IMR-90 (cell line): Measurements from ENCODE around the gene MYO1A. TPM values are rescaled to one million over a fixed set of nuclear protein-coding genes. Genes with fewer than 3 reads are reported as not detected.

ENCODE experiments used
- ATAC-seq: fragments of 200-7000 bp; cut with Tn5 transposase; 2 replicates; pipeline ENCODE4 v1.9.1; 2020; ENCODE audit warnings: low read depth, mild to moderate bottlenecking, moderate library complexity
- BruUV-seq: library from RNA; stranded (reverse); fragments of 400-500 nt; replicated peaks from 2 replicates; lab custom pipeline; 2021; lab: Mats Ljungman, UMichigan
- CTCF ChIA-PET: fragments of 300-600 bp; formaldehyde crosslinking; extraction: SDS; loops from one replicate; lab custom pipeline; 2021; ENCODE audit warnings: antibody characterized with exemption; lab: Yijun Ruan, JAX
- POLR2A ChIA-PET: fragments of 300-600 bp; sonication (Branson Sonifier 250); formaldehyde crosslinking; loops from one replicate; lab custom pipeline; 2022; ENCODE audit warnings: antibody characterized with exemption; ENCODE audit not compliant: unreplicated experiment; lab: Charles Lee
- DNase-seq: peaks from one replicate; pipeline ENCODE4 v3.0.0; 2013
- H2AFZ ChIP-seq: replicated peaks from 2 replicates; pipeline ENCODE3; 2013; ENCODE audit warnings: low read length, mild to moderate bottlenecking; ENCODE audit not compliant: poor library complexity
- H2AK5ac ChIP-seq: 2 replicates; pipeline ENCODE4 v1.6.1; 2013; ENCODE audit warnings: low read depth, low read length, inconsistent platforms
- H2AK9ac ChIP-seq: replicated peaks from 2 replicates; pipeline ENCODE3; 2013; ENCODE audit warnings: mild to moderate bottlenecking, low read depth, low read length, moderate library complexity; ENCODE audit not compliant: poor library complexity
- H2BK120ac ChIP-seq: 2 replicates; pipeline ENCODE4 v1.6.1; 2013; ENCODE audit warnings: low read depth, low read length, inconsistent platforms
- H2BK15ac ChIP-seq: 3 replicates; pipeline ENCODE4 v1.6.1; 2013; ENCODE audit warnings: low read depth, low read length, inconsistent platforms
- H2BK20ac ChIP-seq: 2 replicates; pipeline ENCODE4 v1.6.1; 2013; ENCODE audit warnings: low read depth, mild to moderate bottlenecking, inconsistent platforms, low read length, moderate library complexity
- H2BK5ac ChIP-seq: 2 replicates; pipeline ENCODE4 v1.6.1; 2013; ENCODE audit warnings: mild to moderate bottlenecking, low read depth, low read length, inconsistent platforms; ENCODE audit not compliant: poor library complexity, severe bottlenecking
- H3K14ac ChIP-seq: replicated peaks from 2 replicates; pipeline ENCODE4 v1.6.1; 2013; ENCODE audit warnings: low read depth, low read length, inconsistent platforms
- H3K18ac ChIP-seq: 2 replicates; pipeline ENCODE4 v1.6.1; 2013; ENCODE audit warnings: low read depth, low read length, control low read depth
- H3K23ac ChIP-seq: 2 replicates; pipeline ENCODE4 v1.6.1; 2013; ENCODE audit warnings: low read depth, low read length, inconsistent platforms
- H3K27ac ChIP-seq: 2 replicates; pipeline ENCODE4 v1.5.1; 2013; ENCODE audit warnings: mild to moderate bottlenecking, control low read depth, low read length; ENCODE audit not compliant: insufficient read depth
- H3K27me3 ChIP-seq: 2 replicates; pipeline ENCODE4 v1.6.1; 2013; ENCODE audit warnings: low read length; ENCODE audit not compliant: control insufficient read depth, insufficient read depth
- H3K36me3 ChIP-seq: 2 replicates; pipeline ENCODE4 v1.6.1; 2013; ENCODE audit warnings: low read length, mixed read lengths; ENCODE audit not compliant: control insufficient read depth, insufficient read depth
- H3K4ac ChIP-seq: 2 replicates; pipeline ENCODE4 v1.6.1; 2013; ENCODE audit warnings: low read depth, low read length, inconsistent platforms
- H3K4me1 ChIP-seq: 2 replicates; pipeline ENCODE4 v1.6.1; 2013; ENCODE audit warnings: low read length, mixed read lengths; ENCODE audit not compliant: control insufficient read depth, insufficient read depth
- H3K4me2 ChIP-seq: 2 replicates; pipeline ENCODE4 v1.6.1; 2013; ENCODE audit warnings: low read depth, mild to moderate bottlenecking, control low read depth, low read length, moderate library complexity
- H3K4me3 ChIP-seq: 2 replicates; pipeline ENCODE4 v1.5.1; 2013; ENCODE audit warnings: low read depth, mild to moderate bottlenecking, control low read depth, low read length, moderate library complexity; ENCODE audit not compliant: insufficient read depth
- H3K56ac ChIP-seq: 2 replicates; pipeline ENCODE4 v1.6.1; 2013; ENCODE audit warnings: low read length, inconsistent platforms; ENCODE audit not compliant: insufficient read depth; ENCODE audit errors: extremely low read depth
- H3K79me1 ChIP-seq, 2 experiments: 2 replicates each; pipeline ENCODE4 v1.6.1; 2013; ENCODE audit warnings: low read length in 2 of 2, inconsistent platforms in 1 of 2, low read depth in 1 of 2
- H3K9ac ChIP-seq: 2 replicates; pipeline ENCODE4 v1.6.1; 2013; ENCODE audit warnings: low read depth, low read length, control low read depth
- H3K9me1 ChIP-seq: 2 replicates; pipeline ENCODE4 v1.6.1; 2013; ENCODE audit warnings: low read length, inconsistent platforms; ENCODE audit not compliant: insufficient read depth
- H3K9me3 ChIP-seq: 2 replicates; pipeline ENCODE4 v1.6.1; 2013; ENCODE audit warnings: low read length; ENCODE audit not compliant: control insufficient read depth, insufficient read depth
- H4K20me1 ChIP-seq: 2 replicates; pipeline ENCODE4 v1.6.1; 2013; ENCODE audit warnings: low read length, inconsistent platforms; ENCODE audit not compliant: insufficient read depth
- H4K5ac ChIP-seq: 2 replicates; pipeline ENCODE4 v1.6.1; 2013; ENCODE audit warnings: mild to moderate bottlenecking, low read depth, low read length, control low read depth
- H4K8ac ChIP-seq, 2 experiments: 2 replicates each; pipeline ENCODE4 v1.6.1; 2013; ENCODE audit warnings: low read depth in 2 of 2, low read length in 2 of 2, control low read depth in 1 of 2, inconsistent platforms in 1 of 2
- H4K91ac ChIP-seq: 2 replicates; pipeline ENCODE4 v1.6.1; 2013; ENCODE audit warnings: low read depth, low read length, inconsistent platforms; ENCODE audit not compliant: insufficient read depth
- BHLHE40 ChIP-seq: fragments of 150-350 bp; IDR thresholded peaks from 2 replicates; pipeline ENCODE4 v1.6.1; 2016; ENCODE audit warnings: mild to moderate bottlenecking, low read depth, low read length
- CEBPB ChIP-seq: IDR thresholded peaks from 2 replicates; pipeline ENCODE4 v1.6.1; 2012; ENCODE audit warnings: low read depth, low read length, improper control_type of control experiment
- CHD1 ChIP-seq: IDR thresholded peaks from 2 replicates; pipeline ENCODE4 v1.6.1; 2012; ENCODE audit warnings: low read depth, low read length, improper control_type of control experiment
- CTCF ChIP-seq: conservative IDR thresholded peaks from 2 replicates; pipeline ENCODE4 v1.5.1; 2012; ENCODE audit warnings: mild to moderate bottlenecking, low read depth, low read length, improper control_type of control experiment
- ELK1 ChIP-seq: fragments of 150-350 bp; IDR thresholded peaks from 2 replicates; pipeline ENCODE4 v1.6.1; 2016; ENCODE audit warnings: low read depth, mild to moderate bottlenecking, low read length, moderate library complexity, borderline replicate concordance
- FOS ChIP-seq: fragments of 150-350 bp; IDR thresholded peaks from 2 replicates; pipeline ENCODE4 v1.6.1; 2016; ENCODE audit warnings: low read depth, low read length
- MAZ ChIP-seq: IDR thresholded peaks from 2 replicates; pipeline ENCODE4 v1.6.1; 2012; ENCODE audit warnings: low read depth, mild to moderate bottlenecking, low read length, improper control_type of control experiment, moderate library complexity, borderline replicate concordance
- MXI1 ChIP-seq: IDR thresholded peaks from 2 replicates; pipeline ENCODE4 v1.6.1; 2012; ENCODE audit warnings: low read depth, mild to moderate bottlenecking, low read length, moderate library complexity, borderline replicate concordance
- NFE2L2 ChIP-seq: fragments of 150-350 bp; IDR thresholded peaks from 2 replicates; pipeline ENCODE4 v1.6.1; 2016; ENCODE audit warnings: low read depth, mild to moderate bottlenecking, low read length
- POLR2A ChIP-seq: IDR thresholded peaks from 2 replicates; pipeline ENCODE4 v1.6.1; 2012; ENCODE audit warnings: mild to moderate bottlenecking, low read depth, low read length
- RFX5 ChIP-seq: IDR thresholded peaks from 2 replicates; pipeline ENCODE4 v1.8.0; 2012; ENCODE audit warnings: low read depth, mild to moderate bottlenecking, low read length, moderate library complexity
- SMC3 ChIP-seq: fragments of 150-350 bp; IDR thresholded peaks from 2 replicates; pipeline ENCODE4 v1.6.1; 2016; ENCODE audit warnings: low read depth, mild to moderate bottlenecking, antibody characterized with exemption, low read length, moderate library complexity
- USF2 ChIP-seq: fragments of 150-350 bp; IDR thresholded peaks from 2 replicates; pipeline ENCODE4 v1.6.1; 2017; ENCODE audit warnings: mild to moderate bottlenecking, antibody characterized with exemption, low read length, low read depth
- WGBS, 2 experiments: methylation state at CpG; one replicate each; pipeline versions ENCODE4 v1.1.5 to v1.1.7; 2013; ENCODE audit warnings: missing lambda C conversion rate in 2 of 2; ENCODE audit not compliant: insufficient read length in 1 of 2; ENCODE audit errors: extremely low coverage in 2 of 2; 5-methylcytosine and 5-hydroxymethylcytosine counted together
- dilution Hi-C: fragments of 300-500 bp; cut with HindIII; formaldehyde crosslinking; loops from one replicate; pipeline ENCODE4 v1.14.3; 2018; ENCODE audit warnings: low sequenced_read_pairs; ENCODE audit not compliant: unreplicated experiment
- in situ Hi-C: fragments of 300-500 bp; cut with MboI; formaldehyde crosslinking; loops from 3 replicates; pipeline ENCODE4 v1.14.3; 2019; ENCODE audit warnings: low sequenced_read_pairs, inconsistent platforms, mixed read lengths
- intact Hi-C: fragments of 100-400 bp; cut with micrococcal nuclease; formaldehyde crosslinking; loops from 2 replicates; pipeline ENCODE4 v1.10.0; 2022
- polyA plus RNA-seq, 3 experiments: library from polyadenylated mRNA; depleted of rRNA; stranded (reverse); fragments of >200 nt; gene quantifications; 2 replicates each; pipeline ENCODE4 v1.2.3, GENCODE V29; 2012; ENCODE audit warnings: low replicate concordance in 1 of 3
- total RNA-seq: library from RNA; depleted of rRNA; stranded (reverse); fragments of >200 nt; gene quantifications from 2 replicates; pipeline ENCODE4 v1.2.3, GENCODE V29; 2012

MYO1A gene
- total and polyA plus RNA-seq, 2 of the 4 experiments (the other 2 are of a cell fraction): under 0.01 TPM; not detected in 1

DNA sequence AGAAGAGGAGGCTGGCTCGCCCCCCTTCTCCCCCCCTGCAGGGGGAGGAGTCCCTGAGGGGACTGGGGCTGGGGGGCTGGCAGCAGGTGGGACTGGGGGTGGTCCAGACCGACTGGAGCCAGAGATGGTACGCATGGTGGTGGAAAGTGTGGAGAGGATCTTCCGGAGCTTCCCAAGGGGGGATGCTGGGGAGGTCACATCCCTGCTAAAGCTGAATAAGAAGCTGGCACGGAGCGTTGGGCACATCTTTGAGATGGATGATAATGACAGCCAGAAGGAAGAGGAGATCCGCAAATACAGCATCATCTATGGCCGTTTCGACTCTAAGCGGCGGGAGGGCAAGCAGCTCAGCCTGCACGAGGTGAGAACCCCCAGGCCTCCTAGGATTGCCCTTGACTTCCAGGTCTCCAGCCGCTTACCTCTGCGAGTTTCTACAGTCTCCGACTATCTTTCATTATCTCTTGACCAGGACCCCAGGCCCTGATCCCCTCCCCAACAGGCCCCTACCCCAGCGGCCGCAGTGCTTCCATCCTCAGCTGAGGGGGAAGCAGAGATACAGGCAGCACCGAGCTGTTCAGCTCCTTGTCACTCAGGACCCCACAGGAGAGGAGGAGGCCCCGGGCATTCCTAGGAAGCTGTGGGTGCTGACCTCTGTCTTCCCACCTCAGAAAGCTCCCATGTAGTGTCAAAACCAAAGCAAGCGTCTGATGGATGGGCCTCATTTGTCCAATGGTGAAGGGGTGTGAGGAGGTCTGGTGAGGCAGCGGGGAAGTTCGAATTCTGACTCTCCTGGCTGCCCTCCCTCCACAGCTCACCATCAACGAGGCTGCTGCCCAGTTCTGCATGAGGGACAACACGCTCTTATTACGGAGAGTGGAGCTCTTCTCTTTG lies 42.0 kb upstream of the MYO1A start:
- ATAC-seq: no peak
- H3K4me1 ChIP-seq: peaks cover 41% of the 10 kb centered on the region
- dilution Hi-C loops: no loop called here
- intact Hi-C loops: no loop called here
- peaks cover 13 to 58% of the 10 kb centered on the region in 2 experiments for H3K79me1 ChIP-seq
- H4K20me1 ChIP-seq: peaks cover 67% of the 10 kb centered on the region
- H3K56ac ChIP-seq: no peak overlapping the region
- no peak overlapping the region for H4K91ac ChIP-seq
- H3K9ac ChIP-seq: peak overlapping the region; percentile 58
- H2BK120ac ChIP-seq: no peak overlapping the region
- no peak overlapping the region for H3K4ac ChIP-seq
- no peak overlapping the region for H4K5ac ChIP-seq
- H2AK9ac ChIP-seq: no peak overlapping the region
- no peaks in the 10 kb centered on the region for H3K27me3 ChIP-seq
- no peak overlapping the region; the same call in 1 of the 2 replicates for H3K4me3 ChIP-seq
- peak overlapping the region; percentile 82; the same call in 1 of the 2 replicates for H3K23ac ChIP-seq
- no peaks in the 10 kb centered on the region for H3K9me3 ChIP-seq
- no peak overlapping the region for H4K8ac ChIP-seq
- peak overlapping the region; percentile 1 for H2BK5ac ChIP-seq
- H3K36me3 ChIP-seq: peaks cover 61% of the 10 kb centered on the region
- BruUV-seq: no TSS peak
- H3K27ac ChIP-seq: peak overlapping the region; percentile 75
- H2AK5ac ChIP-seq: peak overlapping the region; percentile 42; the same call in 1 of the 2 replicates
- H3K9me1 ChIP-seq: peaks cover 4% of the 10 kb centered on the region; the same call in 1 of the 2 replicates
- POLR2A ChIA-PET: interaction anchor here (0.5 to 1.4 kb wide), 4 partner anchors 7 to 74 kb away, joined by 3 to 5 read pairs (median 4); partner anchors contain the start of genes LRP1 and STAT6
- H2BK20ac ChIP-seq: no peak overlapping the region
- H3K14ac ChIP-seq: peak overlapping the region; percentile 20; the same call in 1 of the 2 replicates
- in situ Hi-C loops: no loop called here
- H3K4me2 ChIP-seq: peak overlapping the region; percentile 38; the same call in 1 of the 2 replicates
- 85% methylated on average over 6 of the region's 25 CpGs; no CpG with 5 or more reads in 1 of the 2 experiments for WGBS, 2 experiments
- no peak for DNase-seq
- H3K18ac ChIP-seq: no peak overlapping the region
- CTCF ChIA-PET: interaction anchor here (1.0 to 2.0 kb wide), 4 partner anchors 20 to 36 kb away, joined by 3 to 8 read pairs (median 5); partner anchors contain the start of genes LRP1 and STAT6
- no peak overlapping the region for H2AFZ ChIP-seq
- no peak overlapping the region for H2BK15ac ChIP-seq
- TF ChIP-seq CEBPB (no peak), RFX5 (no peak), USF2 (no peak), SMC3 (no peak), ELK1 (no peak), CHD1 (no peak), MXI1 (no peak), NFE2L2 (no peak), POLR2A (no peak), BHLHE40 (no peak), FOS (no peak), MAZ (no peak), CTCF (no peak)
